Bone marrow (tissue), 2 donors: Measurements from ENCODE around the gene RAPGEF3.

Experiments used
- DNase-seq, 2 donors: peaks; one replicate each; lab custom pipeline; 2025; lab: John Stamatoyannopoulos, UW

The RAPGEF3 gene

GRCh38 chr12:47789712-47790489 lies 31.2 kb upstream of the RAPGEF3 start:
- DNase-seq: no peak

GRCh38 chr12:47789141-47789540 lies 30.5 kb upstream of the RAPGEF3 start:
- no peak for DNase-seq

- DNase-seq: no peak
Observed at GRCh38 chr12:47787596-47788319, 29.1 kb upstream of the RAPGEF3 start.

GRCh38 chr12:47786662-47787280 lies 28.1 kb upstream of the RAPGEF3 start:
- DNase-seq: no peak

GRCh38 chr12:47785887-47786661 lies 27.4 kb upstream of the RAPGEF3 start:
- no peak for DNase-seq

- DNase-seq: no peak
Observed at GRCh38 chr12:47785036-47785886, 26.6 kb upstream of the RAPGEF3 start.

- no peak for DNase-seq
Observed at GRCh38 chr12:47783821-47784819, 25.4 kb upstream of the RAPGEF3 start.

GRCh38 chr12:47783024-47783755 lies 24.5 kb upstream of the RAPGEF3 start:
- DNase-seq: no peak

- DNase-seq: peak in 1 of 2 donors; percentile 70
Observed at GRCh38 chr12:47782372-47782770, 23.7 kb upstream of the RAPGEF3 start.

GRCh38 chr12:47781479-47782371 lies 23.0 kb upstream of the RAPGEF3 start:
- DNase-seq: no peak

- no peak for DNase-seq
Observed at GRCh38 chr12:47779943-47780504, 21.3 kb upstream of the RAPGEF3 start.

GRCh38 chr12:47779301-47779942 lies 20.7 kb upstream of the RAPGEF3 start:
- DNase-seq: peak; percentile 67 to 80

- DNase-seq: no peak
Observed at GRCh38 chr12:47778881-47779280, 20.2 kb upstream of the RAPGEF3 start.

GRCh38 chr12:47777741-47778558 lies 19.3 kb upstream of the RAPGEF3 start:
- DNase-seq: peak in 1 of 2 donors; percentile 85

GRCh38 chr12:47777151-47777550 lies 18.5 kb upstream of the RAPGEF3 start:
- DNase-seq: no peak

GRCh38 chr12:47776471-47777143 lies 17.9 kb upstream of the RAPGEF3 start:
- no peak for DNase-seq
